GM19438 (cell line): ENCODE data around the gene GRIN1.

Experiments
- ATAC-seq: cut with Tn5 transposase; IDR thresholded peaks from one replicate; pipeline ENCODE4 v1.9.1; 2021; ENCODE audit warnings: low read depth; ENCODE audit not compliant: unreplicated experiment

The GRIN1 gene

GRCh38 chr9:137138722-137139467, at the start of gene GRIN1:
Gene GRIN1 (plus strand): TSS chr9:137139154. CDS start chr9:137139487, 333 bp downstream.
- ATAC-seq, result no peak

- no peak for ATAC-seq
Measured at GRCh38 chr9:137089232-137089947, 49.6 kb upstream of the GRIN1 start.

- ATAC-seq, result peak; percentile 86
Measured at GRCh38 chr9:137095664-137096517, 43.1 kb upstream of the GRIN1 start.

- ATAC-seq, result no peak
Measured at GRCh38 chr9:137096785-137097546, 42.0 kb upstream of the GRIN1 start.

- ATAC-seq, result no peak
Measured at GRCh38 chr9:137097761-137098462, 41.0 kb upstream of the GRIN1 start.

- no peak for ATAC-seq
Measured at GRCh38 chr9:137099231-137099630, 39.7 kb upstream of the GRIN1 start.

GRCh38 chr9:137103206-137103999, 35.6 kb upstream of the GRIN1 start:
- no peak for ATAC-seq

GRCh38 chr9:137105814-137106661, 32.9 kb upstream of the GRIN1 start:
- no peak for ATAC-seq

GRCh38 chr9:137106662-137107250, 32.2 kb upstream of the GRIN1 start:
- ATAC-seq, result no peak

- ATAC-seq, result no peak
Measured at GRCh38 chr9:137107312-137107921, 31.5 kb upstream of the GRIN1 start.

- ATAC-seq, result no peak
Measured at GRCh38 chr9:137107982-137108381, 31.0 kb upstream of the GRIN1 start.

GRCh38 chr9:137108608-137109249, 30.2 kb upstream of the GRIN1 start:
- no peak for ATAC-seq

- ATAC-seq, result no peak
Measured at GRCh38 chr9:137109250-137110146, 29.5 kb upstream of the GRIN1 start.

GRCh38 chr9:137110147-137110910, 28.6 kb upstream of the GRIN1 start:
- no peak for ATAC-seq
